Measurements from ENCODE around the gene RRBP1.

Gene RRBP1

GRCh38 chr20:17579369-17580039 lies 102.5 kb downstream of the RRBP1 start:
- DNase-seq (ENCODE audit: low spot score) = peak; percentile 58

- DNase-seq (ENCODE audit: low spot score) = no peak
Measured at GRCh38 chr20:17576215-17576614, 105.8 kb downstream of the RRBP1 start.

GRCh38 chr20:17573463-17573862 lies 108.6 kb downstream of the RRBP1 start:
- DNase-seq (ENCODE audit: low spot score) = no peak

GRCh38 chr20:17572034-17572638 lies 109.9 kb downstream of the RRBP1 start:
- peak; percentile 28 for DNase-seq (ENCODE audit: low spot score)

- peak; percentile 11 for DNase-seq (ENCODE audit: low spot score)
Measured at GRCh38 chr20:17571153-17571527, 110.9 kb downstream of the RRBP1 start.

- DNase-seq (ENCODE audit: low spot score) = peak; percentile 55
Measured at GRCh38 chr20:17570347-17571152, 111.5 kb downstream of the RRBP1 start.

- DNase-seq (ENCODE audit: low spot score) = peak; percentile 95
Measured at GRCh38 chr20:17569616-17570346, 112.3 kb downstream of the RRBP1 start, which contains the start of gene DSTN. Gene DSTN (plus strand): TSS chr20:17570075. CDS start chr20:17570209, 134 bp downstream.

GRCh38 chr20:17568972-17569521 lies 113.0 kb downstream of the RRBP1 start:
- peak; percentile 98 for DNase-seq (ENCODE audit: low spot score)

GRCh38 chr20:17568045-17568788 lies 113.8 kb downstream of the RRBP1 start:
- no peak for DNase-seq (ENCODE audit: low spot score)

GRCh38 chr20:17566345-17566744 lies 115.7 kb downstream of the RRBP1 start:
- no peak for DNase-seq (ENCODE audit: low spot score)

GRCh38 chr20:17565169-17565845 lies 116.7 kb downstream of the RRBP1 start:
- peak; percentile 46 for DNase-seq (ENCODE audit: low spot score)

All from kidney tubule cell (primary cell).